BE2C (cell line): ENCODE data around the gene PDPN.

ENCODE experiments used
- DNase-seq: peaks from one replicate; pipeline ENCODE4 v3.0.0-alpha.2; 2020
- H3K27me3 ChIP-seq: fragments of 250-450 bp; sonication (Bioruptor Pico); 2 replicates; pipeline ENCODE4 v1.5.1; 2020; ENCODE audit warnings: mild to moderate bottlenecking
- H3K36me3 ChIP-seq: fragments of 250-450 bp; sonication (Bioruptor Pico); 2 replicates; pipeline ENCODE4 v1.5.1; 2020; ENCODE audit warnings: mild to moderate bottlenecking
- H3K4me1 ChIP-seq: fragments of 250-450 bp; sonication (Bioruptor Pico); 2 replicates; pipeline ENCODE4 v1.5.1; 2020
- H3K4me3 ChIP-seq: 2 replicates; pipeline ENCODE4 v1.5.1; 2011; ENCODE audit warnings: low read depth, low read length
- H3K9me3 ChIP-seq: fragments of 250-450 bp; sonication (Bioruptor Pico); 2 replicates; pipeline ENCODE4 v1.5.1; 2020
- TF ChIP-seq, protein P1 (sequence below): IDR thresholded peaks from 2 replicates; pipeline ENCODE4 v1.5.1; 2012; ENCODE audit warnings: mild to moderate bottlenecking, low read depth, low read length

The PDPN gene

DNA sequence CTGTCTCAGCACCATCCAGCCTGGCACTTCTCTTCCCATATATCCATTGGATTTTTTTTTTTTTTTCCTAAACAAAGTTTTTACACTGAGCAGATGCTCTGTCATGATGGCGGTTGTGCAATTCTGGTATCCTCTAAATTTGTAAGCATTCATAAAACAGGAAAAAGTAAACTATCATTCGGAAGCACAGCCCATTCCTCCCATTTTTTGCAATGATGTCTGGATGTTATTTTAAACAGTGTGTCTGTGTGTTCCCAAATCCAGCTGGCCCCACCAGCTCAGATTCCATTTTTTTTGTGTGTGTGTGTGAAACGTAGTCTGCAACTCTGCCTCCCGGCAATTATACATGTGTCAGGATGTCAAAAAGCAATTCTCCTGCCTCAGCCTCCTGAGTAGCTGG lies 33.5 kb downstream of the PDPN start:
- H3K27me3 ChIP-seq = no peaks in the 10 kb centered on the region
- no peaks in the 10 kb centered on the region for H3K36me3 ChIP-seq
- no peak for DNase-seq
- TF ChIP-seq, protein P1, sequence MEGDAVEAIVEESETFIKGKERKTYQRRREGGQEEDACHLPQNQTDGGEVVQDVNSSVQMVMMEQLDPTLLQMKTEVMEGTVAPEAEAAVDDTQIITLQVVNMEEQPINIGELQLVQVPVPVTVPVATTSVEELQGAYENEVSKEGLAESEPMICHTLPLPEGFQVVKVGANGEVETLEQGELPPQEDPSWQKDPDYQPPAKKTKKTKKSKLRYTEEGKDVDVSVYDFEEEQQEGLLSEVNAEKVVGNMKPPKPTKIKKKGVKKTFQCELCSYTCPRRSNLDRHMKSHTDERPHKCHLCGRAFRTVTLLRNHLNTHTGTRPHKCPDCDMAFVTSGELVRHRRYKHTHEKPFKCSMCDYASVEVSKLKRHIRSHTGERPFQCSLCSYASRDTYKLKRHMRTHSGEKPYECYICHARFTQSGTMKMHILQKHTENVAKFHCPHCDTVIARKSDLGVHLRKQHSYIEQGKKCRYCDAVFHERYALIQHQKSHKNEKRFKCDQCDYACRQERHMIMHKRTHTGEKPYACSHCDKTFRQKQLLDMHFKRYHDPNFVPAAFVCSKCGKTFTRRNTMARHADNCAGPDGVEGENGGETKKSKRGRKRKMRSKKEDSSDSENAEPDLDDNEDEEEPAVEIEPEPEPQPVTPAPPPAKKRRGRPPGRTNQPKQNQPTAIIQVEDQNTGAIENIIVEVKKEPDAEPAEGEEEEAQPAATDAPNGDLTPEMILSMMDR = no peak
- no peaks in the 10 kb centered on the region for H3K4me1 ChIP-seq
- H3K4me3 ChIP-seq = no peak overlapping the region
- no peaks in the 10 kb centered on the region for H3K9me3 ChIP-seq

- H3K4me3 ChIP-seq = no peak overlapping the region
- TF ChIP-seq, protein P1 = no peak
- H3K9me3 ChIP-seq = no peaks in the 10 kb centered on the region
- no peaks in the 10 kb centered on the region for H3K4me1 ChIP-seq
- no peak for DNase-seq
- no peaks in the 10 kb centered on the region for H3K27me3 ChIP-seq
- no peaks in the 10 kb centered on the region for H3K36me3 ChIP-seq
Measured at GRCh38 chr1:13617773-13618172, 34.1 kb downstream of the PDPN start.

- no peak overlapping the region for H3K4me3 ChIP-seq
- TF ChIP-seq, protein P1 = no peak
- H3K36me3 ChIP-seq = no peaks in the 10 kb centered on the region
- H3K27me3 ChIP-seq = no peaks in the 10 kb centered on the region
- no peak for DNase-seq
- H3K4me1 ChIP-seq = no peaks in the 10 kb centered on the region
- no peaks in the 10 kb centered on the region for H3K9me3 ChIP-seq
Measured at GRCh38 chr1:13618483-13618882, 34.9 kb downstream of the PDPN start.

DNA sequence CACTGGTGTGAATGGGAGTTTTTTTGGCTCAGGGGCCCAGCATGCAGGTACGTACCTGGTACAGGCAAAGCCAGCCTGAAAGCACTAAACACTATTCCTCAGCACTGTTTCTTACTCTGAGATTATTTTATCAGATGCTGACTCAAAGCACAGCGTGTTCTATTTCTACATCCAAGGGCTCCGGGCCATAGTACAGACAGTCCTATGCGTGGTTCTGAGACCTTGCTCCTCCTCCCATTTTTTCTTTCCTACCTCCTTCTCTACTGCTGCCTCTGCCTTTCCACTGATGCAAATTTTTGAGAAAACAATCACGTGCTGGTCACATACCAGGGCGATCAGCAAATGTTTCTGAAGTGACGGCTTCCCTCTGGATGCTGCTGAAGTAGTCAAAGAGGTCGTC lies 36.3 kb downstream of the PDPN start:
- Histone ChIP-seq H3K27me3 (no peaks in the 10 kb centered on the region), H3K36me3 (no peaks in the 10 kb centered on the region), H3K4me3 (no peak overlapping the region), H3K4me1 (no peaks in the 10 kb centered on the region), H3K9me3 (no peaks in the 10 kb centered on the region)
- DNase-seq = no peak
- TF ChIP-seq, protein P1 = no peak

DNA sequence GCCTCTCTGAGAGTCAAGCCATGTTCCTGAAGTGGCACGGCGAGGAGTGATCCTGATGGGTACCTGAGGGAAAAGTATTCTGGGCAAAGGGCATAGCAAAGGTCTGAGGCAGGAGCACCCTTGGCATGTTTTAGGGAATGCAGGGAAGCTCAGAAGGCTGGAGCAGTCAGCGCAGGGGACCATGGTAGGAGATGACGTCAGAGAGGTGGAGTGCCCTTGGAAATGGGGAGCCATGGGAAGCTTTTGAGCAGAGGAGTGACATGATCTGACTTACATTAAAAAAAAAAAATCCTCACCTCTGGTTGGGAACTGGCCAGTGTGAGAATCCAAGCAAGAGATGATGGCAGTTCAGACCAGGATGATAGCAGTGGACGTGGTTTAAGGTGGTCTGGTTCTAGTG lies 37.2 kb downstream of the PDPN start:
- Histone ChIP-seq H3K4me1 (no peaks in the 10 kb centered on the region), H3K36me3 (no peaks in the 10 kb centered on the region), H3K4me3 (no peak overlapping the region), H3K9me3 (no peaks in the 10 kb centered on the region), H3K27me3 (no peaks in the 10 kb centered on the region)
- TF ChIP-seq, protein P1 = no peak
- DNase-seq = no peak

DNA sequence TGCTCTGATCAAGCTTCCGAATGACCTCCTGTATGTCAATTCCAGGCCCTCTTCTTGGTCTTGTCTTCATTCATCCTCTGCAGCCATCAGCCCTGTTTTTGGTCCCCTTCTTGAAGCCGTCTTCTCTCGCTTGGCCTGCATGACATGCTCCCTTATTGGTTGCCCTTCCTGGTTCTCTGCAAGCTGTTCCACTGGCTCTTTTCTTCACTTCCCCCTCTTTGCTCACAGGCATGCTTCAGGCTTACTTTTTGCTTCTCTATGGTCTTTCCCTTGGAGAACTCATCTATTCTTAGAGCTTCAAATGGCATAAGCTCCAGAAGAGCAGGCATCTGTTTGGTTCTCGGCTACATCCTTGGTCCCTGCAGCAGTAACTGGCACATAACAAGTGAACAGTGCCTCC lies 38.8 kb downstream of the PDPN start:
- Histone ChIP-seq H3K4me1 (no peaks in the 10 kb centered on the region), H3K27me3 (no peaks in the 10 kb centered on the region), H3K9me3 (no peaks in the 10 kb centered on the region)

More for the DNA sequence above, 38.8 kb downstream of the PDPN start:
- H3K4me3 ChIP-seq = no peak overlapping the region
- TF ChIP-seq, protein P1 = no peak
- no peak for DNase-seq
- H3K36me3 ChIP-seq = no peaks in the 10 kb centered on the region
